ENCODE results near the gene CCDC106. TPM values are rescaled to one million over a fixed set of nuclear protein-coding genes. Genes with fewer than 3 reads are reported as not detected.

Gene CCDC106
- total RNA-seq, 1 experiment from 2014 or later = 36.0 TPM

DNA sequence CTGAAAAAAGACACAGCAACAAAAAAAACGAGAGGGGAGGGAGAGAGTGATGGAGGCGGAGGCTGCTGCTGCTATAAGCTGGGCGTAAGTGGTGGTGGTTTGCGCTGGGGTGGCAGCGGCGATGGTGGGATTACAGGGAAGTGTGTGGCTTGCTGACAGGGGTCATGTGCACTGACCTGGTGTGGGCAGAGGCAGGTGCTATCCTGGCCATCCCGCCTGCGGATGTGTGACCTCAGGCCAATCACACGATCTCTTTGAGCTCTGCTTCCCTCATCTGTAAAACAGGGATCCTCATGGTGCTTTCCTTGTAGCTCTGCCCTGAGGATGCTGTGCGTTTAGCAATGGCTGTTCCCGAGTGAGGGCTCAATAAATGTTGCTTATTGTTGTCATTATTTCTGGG lies 10.5 kb upstream of the CCDC106 start:
- Histone ChIP-seq H3K79me2 (ENCODE audit: low read length) (peaks cover 65% of the 10 kb centered on the region), H3K27ac (ENCODE audit: low read length) (no peak overlapping the region), H3K9ac (ENCODE audit: low read length) (no peak overlapping the region), H3K36me3 (ENCODE audit: low read depth, low read length) (no peaks in the 10 kb centered on the region), H3F3A (ENCODE audit: low read length, unreplicated experiment) (peaks cover 4% of the 10 kb centered on the region), H3K4me3 (ENCODE audit: low read length) (no peak overlapping the region), H4K20me1 (ENCODE audit: low read length) (no peaks in the 10 kb centered on the region), H3K4me2 (ENCODE audit: low read length) (no peak overlapping the region), H3K27me3 (ENCODE audit: low read length) (no peaks in the 10 kb centered on the region), H3K4me1 (ENCODE audit: insufficient read depth, low read length) (peaks cover 24% of the 10 kb centered on the region), H2AFZ (ENCODE audit: low read length) (no peak overlapping the region), H3K9me2 (replicated peaks; ENCODE audit: low read length) (no peaks in the 10 kb centered on the region), H3K9me3 (ENCODE audit: low read length) (no peaks in the 10 kb centered on the region)
- no peak for TF ChIP-seq EZH2 (IDR thresholded peaks at IDR 0.05; ENCODE audit: low read length, unreplicated experiment)
- no peak for TF ChIP-seq EZH2phosphoT487 (IDR thresholded peaks at IDR 0.05; ENCODE audit: borderline replicate concordance, low read length)
- no peak for TF ChIP-seq CTCF (conservative IDR thresholded peaks at IDR 0.05; ENCODE audit: low read depth, low read length)
- no TSS peak for BruUV-seq (replicated peaks)
- CTCF ChIA-PET = no interaction called here
- ATAC-seq (no peak), DNase-seq (no peak)
- intact Hi-C loops (cut with micrococcal nuclease) = no loop called here
- POLR2A ChIA-PET (ENCODE audit: unreplicated experiment) = no interaction called here

- ATAC-seq (no peak), DNase-seq (peak; percentile 64)
- Histone ChIP-seq H3K9me2 (replicated peaks; ENCODE audit: low read length) (no peaks in the 10 kb centered on the region), H3K9ac (ENCODE audit: low read length) (no peak overlapping the region), H3K27ac (ENCODE audit: low read length) (no peak overlapping the region), H3K79me2 (ENCODE audit: low read length) (peaks cover 78% of the 10 kb centered on the region), H3K4me2 (ENCODE audit: low read length) (no peak overlapping the region), H3F3A (ENCODE audit: low read length, unreplicated experiment) (peaks cover 4% of the 10 kb centered on the region), H3K9me3 (ENCODE audit: low read length) (no peaks in the 10 kb centered on the region), H3K36me3 (ENCODE audit: low read depth, low read length) (no peaks in the 10 kb centered on the region), H3K4me3 (ENCODE audit: low read length) (no peak overlapping the region), H3K4me1 (ENCODE audit: insufficient read depth, low read length) (peaks cover 32% of the 10 kb centered on the region), H4K20me1 (ENCODE audit: low read length) (no peaks in the 10 kb centered on the region), H3K27me3 (ENCODE audit: low read length) (no peaks in the 10 kb centered on the region), H2AFZ (ENCODE audit: low read length) (no peak overlapping the region)
- no TSS peak for BruUV-seq (replicated peaks)
- ChIA-PET POLR2A (ENCODE audit: unreplicated experiment) (no interaction called here), CTCF (interaction anchor here (0.6 to 1.2 kb wide), 2 partner anchors 16 to 123 kb away, joined by 3 to 5 read pairs; no protein-coding TSS in a partner anchor)
- no peak for TF ChIP-seq EZH2phosphoT487 (IDR thresholded peaks at IDR 0.05; ENCODE audit: borderline replicate concordance, low read length)
- no peak for TF ChIP-seq EZH2 (IDR thresholded peaks at IDR 0.05; ENCODE audit: low read length, unreplicated experiment)
- peak; percentile 81 for TF ChIP-seq CTCF (conservative IDR thresholded peaks at IDR 0.05; ENCODE audit: low read depth, low read length)
- intact Hi-C loops (cut with micrococcal nuclease) = no loop called here
Measured at GRCh38 chr19:55638864-55639359, 9.1 kb upstream of the CCDC106 start.

DNA sequence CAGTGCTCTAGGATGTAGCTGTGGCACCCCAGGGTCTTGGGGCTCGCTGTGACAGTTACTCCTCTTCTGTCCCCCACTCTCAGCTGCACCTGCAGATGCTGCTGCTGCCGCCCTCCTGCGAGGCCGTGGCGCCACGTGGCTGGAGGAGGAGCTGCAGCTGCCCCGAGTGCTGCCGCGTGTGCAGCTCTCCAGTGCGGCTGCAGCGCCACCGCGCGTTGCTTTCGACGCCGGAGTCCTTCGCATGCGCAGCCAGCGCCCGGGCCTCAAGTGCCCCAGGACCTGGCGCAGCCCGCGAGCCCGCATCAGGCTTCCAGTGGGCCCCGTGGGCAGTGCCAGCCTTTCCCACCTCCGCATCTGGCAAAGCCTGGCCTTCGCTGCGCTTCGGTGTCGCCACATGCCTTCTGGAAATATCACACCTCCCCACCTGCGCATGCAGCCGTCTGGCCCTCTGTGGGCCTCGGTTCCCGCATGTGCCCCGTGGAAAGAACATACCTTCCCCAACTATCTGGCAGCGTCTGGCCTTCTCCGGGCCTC lies 7.9 kb upstream of the CCDC106 start:
- Histone ChIP-seq H3K4me1 (ENCODE audit: insufficient read depth, low read length) (peaks cover 41% of the 10 kb centered on the region), H2AFZ (ENCODE audit: low read length) (peak overlapping the region; percentile 94), H4K20me1 (ENCODE audit: low read length) (no peaks in the 10 kb centered on the region), H3F3A (ENCODE audit: low read length, unreplicated experiment) (peaks cover 4% of the 10 kb centered on the region), H3K27me3 (ENCODE audit: low read length) (no peaks in the 10 kb centered on the region), H3K9ac (ENCODE audit: low read length) (peak overlapping the region; percentile 95), H3K9me2 (replicated peaks; ENCODE audit: low read length) (no peaks in the 10 kb centered on the region), H3K79me2 (ENCODE audit: low read length) (peaks cover 87% of the 10 kb centered on the region), H3K9me3 (ENCODE audit: low read length) (no peaks in the 10 kb centered on the region), H3K4me3 (ENCODE audit: low read length) (peak overlapping the region; percentile 96), H3K4me2 (ENCODE audit: low read length) (peak overlapping the region; percentile 85), H3K27ac (ENCODE audit: low read length) (peak overlapping the region; percentile 62), H3K36me3 (ENCODE audit: low read depth, low read length) (peaks cover 8% of the 10 kb centered on the region)
- no peak for ATAC-seq
- ChIA-PET CTCF (no interaction called here), POLR2A (ENCODE audit: unreplicated experiment) (no interaction called here)
- intact Hi-C loops (cut with micrococcal nuclease) = loop anchor here (2.0 kb wide), 1 partner anchor 41 kb away; the partner anchor contains the start of gene FIZ1
- BruUV-seq (replicated peaks) = TSS peak; percentile 46
- TF ChIP-seq CTCF (conservative IDR thresholded peaks at IDR 0.05; ENCODE audit: low read depth, low read length) (peak; percentile 35; the same call in 1 of the 2 replicates), EZH2 (IDR thresholded peaks at IDR 0.05; ENCODE audit: low read length, unreplicated experiment) (no peak), EZH2phosphoT487 (IDR thresholded peaks at IDR 0.05; ENCODE audit: borderline replicate concordance, low read length) (no peak)
- DNase-seq = no peak
